Stimulated activated naive B cell treated with anti-CD40 and anti-IgM and Interleukin-4, amounts not matched to agents 10 μg/mL and 1 μg/mL and 100 μg/mL, for 72 hours (primary cell): ENCODE data around the gene FAM53A.

Experiments
- ATAC-seq, 2 donors: fragments of 150-1000 bp; cut with Tn5 transposase; replicated peaks; 2 replicates each; pipeline ENCODE4 v1.10.0; 2021; ENCODE audit warnings: moderate library complexity in 1 of 2
- DNase-seq: peaks from one replicate; pipeline ENCODE4 v3.0.0; 2021
- H3K27ac Mint-ChIP-seq: one replicate; pipeline ENCODE4 v1.8.0; 2022; ENCODE audit warnings: mild to moderate bottlenecking, mixed read lengths
- H3K27me3 Mint-ChIP-seq, 2 donors: one replicate each; pipeline ENCODE4 v1.8.0; 2022; ENCODE audit warnings: mixed read lengths in 2 of 2
- H3K36me3 Mint-ChIP-seq, 2 donors: one replicate each; pipeline ENCODE4 v1.8.0; 2022; ENCODE audit warnings: mixed read lengths in 2 of 2, mild to moderate bottlenecking in 1 of 2
- H3K4me1 Mint-ChIP-seq, 2 donors: one replicate each; pipeline ENCODE4 v1.8.0; 2022; ENCODE audit warnings: mixed read lengths in 2 of 2, mild to moderate bottlenecking in 1 of 2
- H3K4me3 Mint-ChIP-seq, 2 donors: one replicate each; pipeline ENCODE4 v1.8.0; 2022; ENCODE audit warnings: mild to moderate bottlenecking in 2 of 2, mixed read lengths in 2 of 2, moderate library complexity in 1 of 2
- H3K9me3 Mint-ChIP-seq, 2 donors: one replicate each; pipeline ENCODE4 v1.8.0; 2022; ENCODE audit warnings: mixed read lengths in 2 of 2, mild to moderate bottlenecking in 1 of 2

Gene FAM53A

GRCh38 chr4:1721003-1721665, 37.0 kb upstream of the FAM53A start, which contains the start of the genes TACC3 and TMEM129:
Gene TACC3, plus strand, starts transcription at chr4:1721521. Its CDS starts 1,901 bp downstream, at chr4:1723422.
Gene TMEM129, minus strand, starts transcription at chr4:1721323. Its CDS starts 486 bp downstream, at chr4:1720837.
- Mint-ChIP-seq H3K36me3 (peaks cover 20 to 54% of the 10 kb centered on the region in 2 donors), H3K27ac (peak within 1 kb of the TSS; percentile 97)

DNA sequence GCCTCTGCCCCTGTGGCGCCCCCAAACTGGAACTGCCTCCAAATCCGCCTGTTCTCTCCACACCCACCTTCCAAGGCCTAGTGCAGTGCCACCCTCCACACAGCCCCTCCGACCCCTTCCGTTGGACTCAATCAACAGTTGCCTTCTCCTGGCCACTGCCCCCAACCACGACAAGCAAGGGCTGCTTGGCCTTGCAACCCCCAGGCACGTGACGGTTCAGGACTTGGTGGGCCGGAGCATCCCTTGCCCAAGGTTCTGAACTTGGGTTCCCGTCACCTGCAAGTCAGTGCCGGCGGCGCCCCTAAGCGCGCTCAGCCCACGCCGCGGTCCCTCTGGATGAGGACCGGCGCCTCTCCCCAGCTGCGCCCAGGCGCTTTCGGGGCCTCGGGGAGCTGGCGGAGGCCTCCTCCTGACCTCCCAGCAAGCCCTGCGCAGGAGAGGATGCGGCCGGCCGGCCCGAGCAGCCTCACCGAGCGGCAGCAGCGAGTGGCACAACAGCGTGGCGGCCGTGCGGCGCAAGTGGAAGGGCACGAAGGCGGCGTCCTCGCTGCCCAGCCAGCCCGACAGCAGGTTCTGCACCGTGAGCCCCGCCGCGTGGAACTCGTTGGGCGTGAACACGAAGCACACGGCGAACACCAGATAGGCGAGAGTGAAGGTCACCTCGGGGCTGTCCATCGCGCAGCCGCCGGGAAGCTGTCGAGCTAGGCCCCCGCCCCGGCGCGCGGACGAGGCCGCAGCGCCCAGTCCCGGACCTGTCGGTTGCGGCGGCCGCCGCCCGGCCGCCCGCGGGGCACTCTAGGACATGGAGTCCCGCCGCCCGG, 36.3 kb upstream of the FAM53A start:
- Mint-ChIP-seq H3K27me3 (no peaks in the 10 kb centered on the region), H3K9me3 (no peaks in the 10 kb centered on the region), H3K4me1 (peaks cover 59 to 77% of the 10 kb centered on the region in 2 donors), H3K36me3 (peaks cover 25 to 56% of the 10 kb centered on the region in 2 donors), H3K27ac (peak overlapping the region; percentile 97), H3K4me3 (peak overlapping the region; percentile 82 to 97)
- ATAC-seq, result peak; percentile 25 to 28
- peak; percentile 47 for DNase-seq

More at GRCh38 chr4:1721003-1721665, 37.0 kb upstream of the FAM53A start, which contains the start of the genes TACC3 and TMEM129:
- ATAC-seq, result peak; percentile 84 to 88
- H3K27me3 Mint-ChIP-seq, result no peaks in the 10 kb centered on the region
- peaks cover 54 to 72% of the 10 kb centered on the region in 2 donors for H3K4me1 Mint-ChIP-seq
- H3K4me3 Mint-ChIP-seq, result peak within 1 kb of the TSS; percentile 92 to 97
- no peaks in the 10 kb centered on the region for H3K9me3 Mint-ChIP-seq
- peak; percentile 93 for DNase-seq

DNA sequence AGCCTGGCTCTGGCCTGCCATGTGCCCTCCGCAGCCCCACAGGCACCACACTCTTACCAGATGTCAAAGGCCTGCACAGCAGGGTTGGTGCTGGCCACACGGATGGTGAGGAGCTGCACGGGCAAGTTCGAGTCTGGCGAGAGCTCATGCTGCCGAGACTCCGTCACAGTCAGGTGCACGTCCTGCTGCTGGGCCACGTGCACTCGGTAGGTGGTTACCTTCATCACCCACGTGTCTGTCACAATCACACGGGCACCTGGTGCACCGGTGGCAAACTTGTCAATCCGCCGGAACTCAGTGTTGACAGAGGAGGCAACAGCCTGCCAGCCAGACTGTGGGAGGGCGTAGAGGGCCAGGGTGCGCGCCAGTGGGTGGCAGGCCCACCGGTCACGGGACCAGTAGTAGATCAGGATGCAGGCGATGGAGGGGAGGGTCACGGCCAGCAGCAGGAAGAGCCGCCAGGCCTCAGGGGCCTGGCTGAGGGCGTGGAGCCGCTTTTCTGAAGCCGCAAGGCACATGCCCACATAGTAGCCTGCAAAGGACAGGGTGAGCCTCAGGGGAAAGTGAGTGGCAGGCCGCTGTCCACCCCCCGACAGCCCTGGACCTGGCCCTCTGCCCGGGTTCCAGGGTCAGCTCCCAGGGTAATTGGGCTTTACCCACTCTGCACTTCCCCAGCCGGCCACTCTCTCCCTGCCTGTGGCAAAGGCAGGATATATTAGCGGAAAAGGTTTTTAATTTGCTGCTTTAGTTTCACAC, 34.2 kb upstream of the FAM53A start:
- Mint-ChIP-seq H3K4me3 (peak overlapping the region; percentile 41 to 48), H3K36me3 (peaks cover 18 to 49% of the 10 kb centered on the region in 2 donors), H3K27me3 (no peaks in the 10 kb centered on the region), H3K9me3 (no peaks in the 10 kb centered on the region), H3K27ac (peak overlapping the region; percentile 76), H3K4me1 (peaks cover 55 to 84% of the 10 kb centered on the region in 2 donors)
- DNase-seq, result no peak
- ATAC-seq, result no peak

DNA sequence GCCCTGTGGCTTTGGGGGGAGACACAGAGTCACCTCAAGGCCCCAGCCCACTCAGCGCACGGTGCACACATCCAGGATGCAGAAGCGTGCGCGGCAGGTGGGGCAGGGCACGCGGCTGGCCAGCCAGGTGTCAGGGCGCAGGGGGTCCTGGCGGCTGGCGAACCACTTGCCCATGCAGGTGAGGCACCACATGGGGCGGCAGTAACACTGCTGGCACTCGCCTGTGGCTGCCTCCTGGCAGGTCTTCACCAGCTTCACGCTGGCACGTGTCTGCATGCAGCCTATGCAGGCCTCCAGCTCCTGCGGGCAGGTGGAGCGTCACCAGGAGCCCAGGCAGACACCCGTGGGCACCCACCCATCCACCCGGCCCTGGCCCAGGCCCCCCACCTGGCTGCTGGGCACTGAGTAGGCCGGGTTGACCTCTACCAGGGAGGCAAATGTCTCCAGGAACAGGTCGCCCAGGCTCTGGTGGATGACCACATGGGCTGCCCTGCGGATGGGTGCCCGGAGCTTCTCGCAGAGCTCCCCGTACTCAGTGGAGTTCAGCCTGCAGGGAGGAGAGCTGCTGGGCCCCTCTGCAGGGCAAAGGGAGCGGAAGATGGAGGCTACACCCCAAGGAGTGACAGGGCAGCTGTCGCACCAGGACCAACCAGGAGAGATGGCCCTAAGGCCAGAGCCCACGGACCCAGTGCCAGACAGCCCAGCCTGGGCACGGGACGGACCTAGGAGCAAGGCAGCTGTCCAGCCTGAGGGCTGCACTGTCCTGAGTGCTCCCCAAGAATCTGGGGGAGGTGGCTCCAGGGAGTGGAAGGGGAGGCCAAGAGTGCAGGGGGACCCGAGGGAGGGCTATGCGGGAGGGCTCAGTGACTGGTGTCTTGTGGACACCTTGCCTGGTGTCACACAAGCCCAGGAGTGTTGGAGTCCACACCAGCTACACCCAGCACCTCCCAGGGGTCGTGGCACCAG, 33.3 kb upstream of the FAM53A start:
- H3K4me1 Mint-ChIP-seq, result peaks cover 46 to 76% of the 10 kb centered on the region in 2 donors
- H3K27ac Mint-ChIP-seq, result peak overlapping the region; percentile 69
- ATAC-seq, result no peak
- peaks cover 14 to 47% of the 10 kb centered on the region in 2 donors for H3K36me3 Mint-ChIP-seq
- H3K9me3 Mint-ChIP-seq, result no peaks in the 10 kb centered on the region
- no peaks in the 10 kb centered on the region for H3K27me3 Mint-ChIP-seq
- no peak overlapping the region for H3K4me3 Mint-ChIP-seq
- no peak for DNase-seq

- peaks cover 41 to 71% of the 10 kb centered on the region in 2 donors for H3K4me1 Mint-ChIP-seq
- H3K27me3 Mint-ChIP-seq, result no peaks in the 10 kb centered on the region
- no peaks in the 10 kb centered on the region for H3K9me3 Mint-ChIP-seq
- DNase-seq (no peak), ATAC-seq (no peak)
- H3K4me3 Mint-ChIP-seq, result peak overlapping the region; percentile 93 to 98
- peak overlapping the region; percentile 76 for H3K27ac Mint-ChIP-seq
- peaks cover 15 to 43% of the 10 kb centered on the region in 2 donors for H3K36me3 Mint-ChIP-seq
These were observed 32.2 kb upstream of the FAM53A start for GRCh38 chr4:1716065-1716945.

DNA sequence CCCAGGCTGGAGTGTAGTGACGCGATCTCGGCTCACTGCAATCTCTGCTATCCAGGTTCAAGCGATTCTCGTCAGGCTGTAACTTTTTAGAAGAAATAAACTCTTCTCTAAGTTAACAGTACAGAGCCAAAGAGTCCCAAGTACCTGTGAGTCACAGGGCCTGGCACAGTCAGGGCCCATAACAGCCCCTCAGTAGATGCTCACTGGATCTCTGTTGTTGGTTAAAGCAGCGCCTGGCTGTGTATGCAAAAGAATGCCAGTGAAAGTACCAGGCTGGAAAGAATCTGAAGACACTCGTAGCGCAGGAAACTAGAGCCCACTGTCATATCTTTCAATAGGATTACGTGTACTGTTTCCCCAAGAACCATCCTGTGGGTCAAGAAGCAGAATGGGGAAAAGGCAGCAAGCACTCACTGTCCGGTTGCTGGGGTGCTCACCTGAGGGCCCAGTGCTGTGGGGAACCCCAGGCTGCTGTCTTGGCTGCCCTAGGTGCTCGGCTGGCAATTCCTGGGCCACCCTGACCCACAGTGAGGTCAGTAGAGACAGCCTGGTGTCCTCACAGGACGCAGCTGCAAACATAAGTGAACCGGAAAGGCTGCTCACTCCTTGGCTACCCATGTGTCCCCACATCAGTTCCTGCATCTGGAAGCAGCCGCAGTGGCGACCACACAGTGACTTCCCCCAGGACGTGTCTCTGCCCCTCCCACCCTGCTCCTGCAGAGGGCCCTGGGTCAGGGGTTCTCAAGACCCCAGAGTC, 31.1 kb upstream of the FAM53A start:
- Mint-ChIP-seq H3K4me3 (peak overlapping the region; percentile 93 to 98), H3K4me1 (peaks cover 45 to 80% of the 10 kb centered on the region in 2 donors), H3K36me3 (peaks cover 20 to 49% of the 10 kb centered on the region in 2 donors), H3K27ac (peak overlapping the region; percentile 92), H3K27me3 (no peaks in the 10 kb centered on the region), H3K9me3 (no peaks in the 10 kb centered on the region)
- peak; percentile 53 for DNase-seq
- ATAC-seq, result peak in 1 of 2 donors; percentile 15

GRCh38 chr4:1714303-1715001, 30.3 kb upstream of the FAM53A start:
- Mint-ChIP-seq H3K27ac (peak overlapping the region; percentile 92), H3K27me3 (no peaks in the 10 kb centered on the region), H3K36me3 (peaks cover 28 to 52% of the 10 kb centered on the region in 2 donors), H3K4me3 (peak overlapping the region; percentile 93 to 98), H3K9me3 (no peaks in the 10 kb centered on the region), H3K4me1 (peaks cover 43 to 80% of the 10 kb centered on the region in 2 donors)
- no peak for DNase-seq
- ATAC-seq, result no peak

DNA sequence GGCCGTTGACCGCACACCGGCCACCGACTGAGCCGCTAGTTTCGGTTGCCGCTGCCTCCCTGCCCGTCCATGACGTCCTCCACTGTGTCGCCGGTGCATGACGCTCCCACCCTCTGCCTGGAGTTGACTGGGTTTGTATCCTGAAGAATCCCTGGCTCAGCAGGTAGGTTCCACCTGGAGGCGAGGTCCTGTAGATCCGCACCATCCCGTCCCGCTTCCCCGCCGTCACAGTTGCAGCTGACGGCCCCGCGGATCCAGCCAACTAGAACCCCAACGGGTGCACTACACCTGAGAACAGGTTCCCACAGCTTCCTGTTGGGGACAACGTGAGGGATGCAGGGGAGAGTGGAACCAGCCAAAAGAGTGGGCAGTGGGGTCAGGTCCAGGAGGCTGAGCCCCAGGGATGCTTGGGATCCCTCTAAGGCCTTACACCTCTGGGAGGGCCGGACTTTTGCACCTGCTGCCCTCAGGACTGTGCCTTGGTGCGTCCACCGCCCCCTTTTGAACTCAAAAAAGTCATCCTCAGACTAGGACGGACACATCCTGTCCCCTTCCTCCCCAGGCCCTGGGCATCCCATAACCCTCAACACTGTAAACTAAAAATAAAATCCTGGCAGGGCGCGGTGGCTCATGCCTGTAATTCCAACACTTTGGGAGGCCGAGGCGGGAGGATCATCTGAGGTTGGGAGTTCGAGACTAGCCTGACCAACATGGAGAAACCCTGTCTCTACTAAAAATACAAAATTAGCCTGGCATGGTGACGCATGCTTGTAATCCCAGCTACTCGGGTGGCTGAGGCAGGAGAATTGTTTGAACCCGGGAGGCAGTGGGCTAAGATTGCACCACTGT, 29.1 kb upstream of the FAM53A start:
- Mint-ChIP-seq H3K9me3 (no peaks in the 10 kb centered on the region), H3K27ac (peak overlapping the region; percentile 98), H3K4me1 (peaks cover 41 to 71% of the 10 kb centered on the region in 2 donors), H3K27me3 (no peaks in the 10 kb centered on the region), H3K36me3 (peaks cover 29 to 49% of the 10 kb centered on the region in 2 donors), H3K4me3 (peak overlapping the region; percentile 93 to 98)
- DNase-seq (no peak), ATAC-seq (peak; percentile 0 to 2)

- Mint-ChIP-seq H3K36me3 (peaks cover 31 to 46% of the 10 kb centered on the region in 2 donors), H3K27me3 (no peaks in the 10 kb centered on the region), H3K4me1 (peaks cover 38 to 65% of the 10 kb centered on the region in 2 donors), H3K27ac (peak within 1 kb of the TSS; percentile 98), H3K9me3 (no peaks in the 10 kb centered on the region), H3K4me3 (peak within 1 kb of the TSS; percentile 93 to 98)
- peak; percentile 88 to 91 for ATAC-seq
- DNase-seq, result peak; percentile 99
These were observed 28.3 kb upstream of the FAM53A start, which contains the start of gene SLBP for GRCh38 chr4:1712216-1713002. Gene SLBP, minus strand, starts transcription at chr4:1712319. Its CDS starts 131 bp downstream, at chr4:1712188.

DNA sequence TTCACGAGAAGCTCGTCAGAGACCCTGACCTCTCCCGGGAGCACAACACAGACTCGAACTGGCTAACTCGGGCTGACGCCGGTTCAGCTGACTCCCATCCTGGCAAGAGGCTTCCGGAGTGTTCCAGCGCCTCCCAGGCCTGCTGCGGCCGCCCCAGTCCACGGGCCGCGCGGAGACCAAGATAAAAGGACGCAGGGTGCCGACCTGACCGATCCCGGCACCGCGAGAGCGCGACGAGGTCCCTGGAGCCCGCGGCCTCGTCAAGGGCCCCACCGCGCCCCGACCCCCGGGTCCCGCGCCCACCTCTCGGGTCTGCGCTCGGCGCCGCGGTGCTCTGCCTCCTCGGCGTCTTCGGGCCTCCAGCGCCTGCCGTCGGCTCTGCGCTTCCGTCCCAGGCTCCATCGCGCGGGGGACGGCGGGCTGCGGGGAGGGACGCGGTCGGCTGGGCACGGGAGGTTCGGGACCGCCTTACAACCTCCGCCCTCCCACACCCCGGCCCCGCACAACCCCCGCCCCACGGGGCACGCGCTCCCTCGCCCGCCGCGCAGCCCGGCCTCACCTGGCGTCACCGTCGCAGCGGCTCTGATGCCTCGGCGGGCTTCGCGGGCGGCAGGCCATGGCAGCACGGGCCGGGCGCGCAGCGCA, 27.6 kb upstream of the FAM53A start:
- Mint-ChIP-seq H3K9me3 (no peaks in the 10 kb centered on the region), H3K27me3 (no peaks in the 10 kb centered on the region), H3K4me1 (peaks cover 36 to 59% of the 10 kb centered on the region in 2 donors), H3K36me3 (peaks cover 31 to 46% of the 10 kb centered on the region in 2 donors), H3K4me3 (peak overlapping the region; percentile 91 to 93), H3K27ac (peak overlapping the region; percentile 95)
- no peak for DNase-seq
- ATAC-seq, result peak; percentile 1
